Measurements from ENCODE around the gene TNRC6C.
"Not testable (repeated sequence)": the region's sequence is repeated elsewhere in the genome, so short reads cannot be mapped to it uniquely, and the experiment has no call there.

TNRC6C gene

GRCh38 chr17:78064708-78065107, 106.2 kb downstream of the TNRC6C start:
- Histone ChIP-seq H3K27ac (ENCODE audit: extremely low read depth, low read depth, low read length) (no peak overlapping the region), H3K9me3 (ENCODE audit: control insufficient read depth, insufficient read depth, low read depth, low read length) (no peaks in the 10 kb centered on the region), H3K4me3 (ENCODE audit: low read depth, low read length) (no peak overlapping the region), H3K36me3 (ENCODE audit: control insufficient read depth in 2 of 2, insufficient read depth in 1 of 2, low read length in 2 of 2) (peaks cover 14 to 28% of the 10 kb centered on the region in 2 experiments), H3K4me1 (ENCODE audit: control insufficient read depth, insufficient read depth, low read length) (no peaks in the 10 kb centered on the region; the same call in 1 of the 2 replicates)
- no peak for TF ChIP-seq ZNF600 (tag by site-specific recombination; IDR thresholded peaks at IDR 0.05)
- TF ChIP-seq ZNF404 (tag by site-specific recombination; IDR thresholded peaks at IDR 0.05): no peak
- no peak for TF ChIP-seq PRDM1 (tag by site-specific recombination; IDR thresholded peaks at IDR 0.05)
- TF ChIP-seq SCRT1 (tag by site-specific recombination; IDR thresholded peaks at IDR 0.05; ENCODE audit: borderline replicate concordance): peak; percentile 53; the same call in 1 of the 2 replicates
- no peak for TF ChIP-seq ZNF19 (tag by site-specific recombination; IDR thresholded peaks at IDR 0.05; ENCODE audit: low read depth)
- TF ChIP-seq SCRT2 (tag by site-specific recombination; IDR thresholded peaks at IDR 0.05): peak; percentile 84
- TF ChIP-seq ZNF664 (tag by site-specific recombination; IDR thresholded peaks at IDR 0.05): no peak
- no peak for TF ChIP-seq WT1 (tag by site-specific recombination; IDR thresholded peaks at IDR 0.05)
- no peak for TF ChIP-seq ZBTB8A (tag by site-specific recombination; IDR thresholded peaks at IDR 0.05)
- TF ChIP-seq, protein P1, sequence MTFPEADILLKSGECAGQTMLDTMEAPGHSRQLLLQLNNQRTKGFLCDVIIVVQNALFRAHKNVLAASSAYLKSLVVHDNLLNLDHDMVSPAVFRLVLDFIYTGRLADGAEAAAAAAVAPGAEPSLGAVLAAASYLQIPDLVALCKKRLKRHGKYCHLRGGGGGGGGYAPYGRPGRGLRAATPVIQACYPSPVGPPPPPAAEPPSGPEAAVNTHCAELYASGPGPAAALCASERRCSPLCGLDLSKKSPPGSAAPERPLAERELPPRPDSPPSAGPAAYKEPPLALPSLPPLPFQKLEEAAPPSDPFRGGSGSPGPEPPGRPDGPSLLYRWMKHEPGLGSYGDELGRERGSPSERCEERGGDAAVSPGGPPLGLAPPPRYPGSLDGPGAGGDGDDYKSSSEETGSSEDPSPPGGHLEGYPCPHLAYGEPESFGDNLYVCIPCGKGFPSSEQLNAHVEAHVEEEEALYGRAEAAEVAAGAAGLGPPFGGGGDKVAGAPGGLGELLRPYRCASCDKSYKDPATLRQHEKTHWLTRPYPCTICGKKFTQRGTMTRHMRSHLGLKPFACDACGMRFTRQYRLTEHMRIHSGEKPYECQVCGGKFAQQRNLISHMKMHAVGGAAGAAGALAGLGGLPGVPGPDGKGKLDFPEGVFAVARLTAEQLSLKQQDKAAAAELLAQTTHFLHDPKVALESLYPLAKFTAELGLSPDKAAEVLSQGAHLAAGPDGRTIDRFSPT (tag by site-specific recombination; IDR thresholded peaks at IDR 0.05): no peak
- TF ChIP-seq ZNF157 (tag by site-specific recombination; IDR thresholded peaks at IDR 0.05): no peak
- no peak for TF ChIP-seq ZIC2 (tag by site-specific recombination; IDR thresholded peaks at IDR 0.05)
- POLR2A ChIA-PET: no interaction called here
- CTCF ChIA-PET: interaction anchor here (1.9 kb wide), 1 partner anchor 20 kb away, joined by 9 read pairs; no protein-coding TSS in a partner anchor

GRCh38 chr17:78066976-78067375, 108.5 kb downstream of the TNRC6C start:
- H3K9me3 ChIP-seq (ENCODE audit: control insufficient read depth, insufficient read depth, low read depth, low read length); H3K27ac ChIP-seq (ENCODE audit: extremely low read depth, low read depth, low read length); H3K4me3 ChIP-seq (ENCODE audit: low read depth, low read length); POLR2A ChIA-PET; H3K4me1 ChIP-seq (ENCODE audit: control insufficient read depth, insufficient read depth, low read length): not testable (repeated sequence)
- TF ChIP-seq ZNF121 (tag by site-specific recombination; IDR thresholded peaks at IDR 0.05): peak; percentile 89
- CTCF ChIA-PET: interaction anchor here (0.6 to 1.4 kb wide), 7 partner anchors 18 to 817 kb away, joined by 3 to 10 read pairs (median 3); no protein-coding TSS in a partner anchor
- H3K36me3 ChIP-seq (ENCODE audit: control insufficient read depth in 2 of 2, insufficient read depth in 1 of 2, low read length in 2 of 2): peaks cover 28 to 35% of the 10 kb centered on the region in 2 experiments

DNA sequence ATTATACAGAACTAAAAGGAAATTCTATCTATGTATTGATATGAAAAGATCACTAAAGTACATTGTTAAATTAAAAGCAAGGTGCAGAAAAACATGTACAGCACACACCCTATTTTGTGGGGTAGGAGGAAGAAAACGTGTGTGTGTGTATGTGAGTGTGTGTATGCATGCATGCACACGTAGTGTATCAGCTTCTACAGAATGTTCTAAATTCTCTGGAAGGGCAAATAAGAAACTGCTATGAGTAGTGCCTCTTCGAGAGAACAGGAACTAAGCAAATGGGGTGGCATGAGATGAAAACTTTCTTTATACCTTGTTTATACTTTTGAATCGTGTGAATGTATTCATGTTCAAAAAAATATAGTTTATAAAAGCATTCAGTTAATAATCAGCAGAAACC, 111.2 kb downstream of the TNRC6C start:
- H3K4me1 ChIP-seq (ENCODE audit: control insufficient read depth, insufficient read depth, low read length): no peaks in the 10 kb centered on the region
- no peaks in the 10 kb centered on the region for H3K9me3 ChIP-seq (ENCODE audit: control insufficient read depth, insufficient read depth, low read depth, low read length)
- CTCF ChIA-PET: interaction anchor here (0.5 to 2.8 kb wide), 9 partner anchors 15 to 1015 kb away, joined by 3 to 20 read pairs (median 3); partner anchors contain the start of gene TK1
- H3K4me3 ChIP-seq (ENCODE audit: low read depth, low read length): no peak overlapping the region
- peaks cover 44 to 55% of the 10 kb centered on the region in 2 experiments for H3K36me3 ChIP-seq (ENCODE audit: control insufficient read depth in 2 of 2, insufficient read depth in 1 of 2, low read length in 2 of 2)
- POLR2A ChIA-PET: no interaction called here
- TF ChIP-seq ZNF423 (tag by site-specific recombination; IDR thresholded peaks at IDR 0.05) (no peak), GFI1B (tag by site-specific recombination; IDR thresholded peaks at IDR 0.05) (no peak), ZSCAN16 (tag by site-specific recombination; IDR thresholded peaks at IDR 0.05) (no peak), SP7 (tag by site-specific recombination; IDR thresholded peaks at IDR 0.05) (no peak)
- no peak overlapping the region for H3K27ac ChIP-seq (ENCODE audit: extremely low read depth, low read depth, low read length)

- CTCF ChIA-PET: no interaction called here
- no peak overlapping the region for H3K27ac ChIP-seq (ENCODE audit: extremely low read depth, low read depth, low read length)
- H3K9me3 ChIP-seq (ENCODE audit: control insufficient read depth, insufficient read depth, low read depth, low read length): no peaks in the 10 kb centered on the region
- H3K4me1 ChIP-seq (ENCODE audit: control insufficient read depth, insufficient read depth, low read length): no peaks in the 10 kb centered on the region
- POLR2A ChIA-PET: no interaction called here
- peaks cover 54 to 81% of the 10 kb centered on the region in 2 experiments for H3K36me3 ChIP-seq (ENCODE audit: control insufficient read depth in 2 of 2, insufficient read depth in 1 of 2, low read length in 2 of 2)
- no peak overlapping the region for H3K4me3 ChIP-seq (ENCODE audit: low read depth, low read length)
- TF ChIP-seq ZEB2 (tag by site-specific recombination; IDR thresholded peaks at IDR 0.05) (no peak), ZFP3 (tag by site-specific recombination; IDR thresholded peaks at IDR 0.05; ENCODE audit: low read depth) (no peak), ZNF621 (tag by site-specific recombination; IDR thresholded peaks at IDR 0.05) (no peak), ZNF837 (tag by site-specific recombination; IDR thresholded peaks at IDR 0.05) (no peak), ZNF558 (tag by site-specific recombination; IDR thresholded peaks at IDR 0.05) (no peak), PRDM1 (tag by site-specific recombination; IDR thresholded peaks at IDR 0.05) (no peak), ZBTB21 (tag by site-specific recombination; IDR thresholded peaks at IDR 0.05) (no peak), ZNF513 (tag by site-specific recombination; IDR thresholded peaks at IDR 0.05) (no peak), ZNF792 (tag by site-specific recombination; IDR thresholded peaks at IDR 0.05) (no peak)
- TF ChIP-seq, protein P2, sequence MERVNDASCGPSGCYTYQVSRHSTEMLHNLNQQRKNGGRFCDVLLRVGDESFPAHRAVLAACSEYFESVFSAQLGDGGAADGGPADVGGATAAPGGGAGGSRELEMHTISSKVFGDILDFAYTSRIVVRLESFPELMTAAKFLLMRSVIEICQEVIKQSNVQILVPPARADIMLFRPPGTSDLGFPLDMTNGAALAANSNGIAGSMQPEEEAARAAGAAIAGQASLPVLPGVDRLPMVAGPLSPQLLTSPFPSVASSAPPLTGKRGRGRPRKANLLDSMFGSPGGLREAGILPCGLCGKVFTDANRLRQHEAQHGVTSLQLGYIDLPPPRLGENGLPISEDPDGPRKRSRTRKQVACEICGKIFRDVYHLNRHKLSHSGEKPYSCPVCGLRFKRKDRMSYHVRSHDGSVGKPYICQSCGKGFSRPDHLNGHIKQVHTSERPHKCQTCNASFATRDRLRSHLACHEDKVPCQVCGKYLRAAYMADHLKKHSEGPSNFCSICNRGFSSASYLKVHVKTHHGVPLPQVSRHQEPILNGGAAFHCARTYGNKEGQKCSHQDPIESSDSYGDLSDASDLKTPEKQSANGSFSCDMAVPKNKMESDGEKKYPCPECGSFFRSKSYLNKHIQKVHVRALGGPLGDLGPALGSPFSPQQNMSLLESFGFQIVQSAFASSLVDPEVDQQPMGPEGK (tag by site-specific recombination; IDR thresholded peaks at IDR 0.05): no peak
Observed at GRCh38 chr17:78072961-78073360, 114.5 kb downstream of the TNRC6C start.

Data from HEK293 (cell line).